ENCODE results near the gene MTCH1.

GRCh38 chr6:37022135-37022863 is 36.3 kb upstream of the MTCH1 start:
- no peak for TF ChIP-seq POLR2AphosphoS5 (IDR thresholded peaks at IDR 0.05; ENCODE audit: low read depth, low read length)
- TF ChIP-seq POLR2A (IDR thresholded peaks at IDR 0.05; ENCODE audit: low read depth, low read length): no peak
- TF ChIP-seq TAF1 (IDR thresholded peaks at IDR 0.05; ENCODE audit: low read depth, low read length): no peak

Data from GM12891 (cell line).